Testis (tissue), 2 donors: ENCODE data around the gene GPBP1L1.

ENCODE experiments used
- CTCF ChIP-seq, 3 experiments: fragments of 450-650 bp in 2 of 3; fragments of 200-600 bp in 1 of 3; sonication (generic) in 1 of 3; IDR thresholded peaks; one replicate each; pipeline ENCODE4 v1.5.1; 2016 to 2019; ENCODE audit warnings: antibody characterized with exemption in 3 of 3, mild to moderate bottlenecking in 2 of 3, moderate library complexity in 1 of 3
- POLR2A ChIP-seq: fragments of 450-650 bp; IDR thresholded peaks from one replicate; pipeline ENCODE4 v1.6.1; 2017; ENCODE audit warnings: antibody characterized with exemption, mild to moderate bottlenecking, moderate library complexity

- no peak for TF ChIP-seq CTCF (IDR thresholded peaks at IDR 0.05)
- TF ChIP-seq POLR2A = no peak
These were observed 27.4 kb upstream of the GPBP1L1 start for GRCh38 chr1:45713711-45714110.
